ENCODE data around the gene TIMM9.
"Not testable (repeated sequence)": the region's sequence is repeated elsewhere in the genome, so short reads cannot be mapped to it uniquely, and the experiment has no call there.

The TIMM9 gene

GRCh38 chr14:58397156-58397555 lies 30.2 kb downstream of the TIMM9 start:
- no peak for DNase-seq

- no peak for DNase-seq
Measured at GRCh38 chr14:58395812-58396788, 31.2 kb downstream of the TIMM9 start, which contains the start of gene TOMM20L. Gene TOMM20L, plus strand, starts transcription at chr14:58395930. Its CDS starts 28 bp downstream, at chr14:58395958.

GRCh38 chr14:58395562-58395811 lies 31.8 kb downstream of the TIMM9 start:
- no peak for DNase-seq

GRCh38 chr14:58390830-58391229 lies 36.5 kb downstream of the TIMM9 start:
- DNase-seq = no peak

- DNase-seq = no peak
Measured at GRCh38 chr14:58376791-58377190, 50.5 kb downstream of the TIMM9 start.

- DNase-seq = no peak
Measured at GRCh38 chr14:58368956-58369355, 58.4 kb downstream of the TIMM9 start.

- DNase-seq = no peak
Measured at GRCh38 chr14:58367296-58367695, 60.0 kb downstream of the TIMM9 start.

GRCh38 chr14:58364316-58364715 lies 63.0 kb downstream of the TIMM9 start:
- no peak for DNase-seq

- DNase-seq = no peak
Measured at GRCh38 chr14:58362798-58363412, 64.4 kb downstream of the TIMM9 start.

GRCh38 chr14:58362272-58362671 lies 65.1 kb downstream of the TIMM9 start:
- DNase-seq = not testable (repeated sequence)

All from T1000 (cell line).